Measurements from ENCODE around the gene HOXA6.
A peak's percentile ranks its signal among the peaks of the same experiment; 100 is the strongest.

Gene HOXA6

GRCh38 chr7:27137640-27138315 lies 9.8 kb downstream of the HOXA6 start:
- Histone ChIP-seq H3K36me3 (ENCODE audit: insufficient read depth, low read length) (no peaks in the 10 kb centered on the region), H3K9ac (ENCODE audit: low read depth, low read length) (no peak overlapping the region), H3K27me3 (ENCODE audit: insufficient read depth, low read length) (peaks cover 100% of the 10 kb centered on the region), H3K4me3 (ENCODE audit: low read length) (no peak overlapping the region), H3K4me1 (ENCODE audit: insufficient read depth, low read length) (no peaks in the 10 kb centered on the region), H3K9me3 (ENCODE audit: insufficient read depth, low read depth, low read length) (no peaks in the 10 kb centered on the region), H3K27ac (ENCODE audit: low read depth, low read length) (no peak overlapping the region)
- 61% methylated on average over 2 of the region's 2 CpGs for WGBS

- Histone ChIP-seq H3K4me3 (ENCODE audit: low read length) (no peak overlapping the region), H3K9me3 (ENCODE audit: insufficient read depth, low read depth, low read length) (no peaks in the 10 kb centered on the region), H3K27ac (ENCODE audit: low read depth, low read length) (no peak overlapping the region), H3K36me3 (ENCODE audit: insufficient read depth, low read length) (no peaks in the 10 kb centered on the region), H3K27me3 (ENCODE audit: insufficient read depth, low read length) (peaks cover 100% of the 10 kb centered on the region), H3K9ac (ENCODE audit: low read depth, low read length) (no peak overlapping the region), H3K4me1 (ENCODE audit: insufficient read depth, low read length) (no peaks in the 10 kb centered on the region)
- WGBS = 25% methylated on average over 2 of the region's 2 CpGs
These were observed 13.2 kb downstream of the HOXA6 start for GRCh38 chr7:27134392-27134791.

- Histone ChIP-seq H3K27me3 (ENCODE audit: insufficient read depth, low read length) (peaks cover 100% of the 10 kb centered on the region), H3K4me1 (ENCODE audit: insufficient read depth, low read length) (no peaks in the 10 kb centered on the region)
- 13% methylated on average over 18 of the region's 18 CpGs for WGBS
These were observed 14.0 kb downstream of the HOXA6 start for GRCh38 chr7:27133409-27134231.

GRCh38 chr7:27132978-27133377 lies 14.6 kb downstream of the HOXA6 start:
- no peak overlapping the region for H3K27ac ChIP-seq (ENCODE audit: low read depth, low read length)

More at GRCh38 chr7:27133409-27134231, 14.0 kb downstream of the HOXA6 start:
- H3K9me3 ChIP-seq (ENCODE audit: insufficient read depth, low read depth, low read length) = no peaks in the 10 kb centered on the region
- no peaks in the 10 kb centered on the region for H3K36me3 ChIP-seq (ENCODE audit: insufficient read depth, low read length)
- H3K4me3 ChIP-seq (ENCODE audit: low read length) = no peak overlapping the region
- no peak overlapping the region for H3K27ac ChIP-seq (ENCODE audit: low read depth, low read length)
- no peak overlapping the region for H3K9ac ChIP-seq (ENCODE audit: low read depth, low read length)

GRCh38 chr7:27132214-27132613 lies 15.4 kb downstream of the HOXA6 start:
- WGBS = 14% methylated on average over 2 of the region's 2 CpGs
- peaks cover 100% of the 10 kb centered on the region for H3K27me3 ChIP-seq (ENCODE audit: insufficient read depth, low read length)
- no peak overlapping the region for H3K9ac ChIP-seq (ENCODE audit: low read depth, low read length)
- no peaks in the 10 kb centered on the region for H3K4me1 ChIP-seq (ENCODE audit: insufficient read depth, low read length)
- H3K36me3 ChIP-seq (ENCODE audit: insufficient read depth, low read length) = no peaks in the 10 kb centered on the region
- H3K27ac ChIP-seq (ENCODE audit: low read depth, low read length) = no peak overlapping the region
- no peak overlapping the region for H3K4me3 ChIP-seq (ENCODE audit: low read length)
- no peaks in the 10 kb centered on the region for H3K9me3 ChIP-seq (ENCODE audit: insufficient read depth, low read depth, low read length)

More at GRCh38 chr7:27132978-27133377, 14.6 kb downstream of the HOXA6 start:
- Histone ChIP-seq H3K4me3 (ENCODE audit: low read length) (no peak overlapping the region), H3K36me3 (ENCODE audit: insufficient read depth, low read length) (no peaks in the 10 kb centered on the region), H3K4me1 (ENCODE audit: insufficient read depth, low read length) (no peaks in the 10 kb centered on the region), H3K27me3 (ENCODE audit: insufficient read depth, low read length) (peaks cover 100% of the 10 kb centered on the region), H3K9ac (ENCODE audit: low read depth, low read length) (no peak overlapping the region), H3K9me3 (ENCODE audit: insufficient read depth, low read depth, low read length) (no peaks in the 10 kb centered on the region)
- WGBS = 22% methylated on average over 6 of the region's 6 CpGs

GRCh38 chr7:27131390-27131819 lies 16.2 kb downstream of the HOXA6 start:
- no peaks in the 10 kb centered on the region for H3K9me3 ChIP-seq (ENCODE audit: insufficient read depth, low read depth, low read length)
- peak overlapping the region; percentile 51 for H3K4me3 ChIP-seq (ENCODE audit: low read length)
- H3K27ac ChIP-seq (ENCODE audit: low read depth, low read length) = no peak overlapping the region
- no peaks in the 10 kb centered on the region for H3K4me1 ChIP-seq (ENCODE audit: insufficient read depth, low read length)
- H3K27me3 ChIP-seq (ENCODE audit: insufficient read depth, low read length) = peaks cover 100% of the 10 kb centered on the region
- H3K9ac ChIP-seq (ENCODE audit: low read depth, low read length) = no peak overlapping the region
- 7% methylated on average over 12 of the region's 12 CpGs for WGBS
- H3K36me3 ChIP-seq (ENCODE audit: insufficient read depth, low read length) = no peaks in the 10 kb centered on the region

- Histone ChIP-seq H3K9me3 (ENCODE audit: insufficient read depth, low read depth, low read length) (no peaks in the 10 kb centered on the region), H3K27ac (ENCODE audit: low read depth, low read length) (no peak within 1 kb of the TSS), H3K4me3 (ENCODE audit: low read length) (peak within 1 kb of the TSS; percentile 51), H3K36me3 (ENCODE audit: insufficient read depth, low read length) (no peaks in the 10 kb centered on the region), H3K4me1 (ENCODE audit: insufficient read depth, low read length) (no peaks in the 10 kb centered on the region), H3K27me3 (ENCODE audit: insufficient read depth, low read length) (peaks cover 100% of the 10 kb centered on the region), H3K9ac (ENCODE audit: low read depth, low read length) (no peak within 1 kb of the TSS)
- under 1% methylated on average over 67 of the region's 67 CpGs for WGBS
These were observed 16.8 kb downstream of the HOXA6 start, which contains the start of gene HOXA4 for GRCh38 chr7:27130540-27131389. HOXA4 (minus strand) TSS chr7:27130757; CDS start chr7:27130733, 24 bp downstream.

- Histone ChIP-seq H3K9me3 (ENCODE audit: insufficient read depth, low read depth, low read length) (no peaks in the 10 kb centered on the region), H3K27ac (ENCODE audit: low read depth, low read length) (no peak overlapping the region), H3K9ac (ENCODE audit: low read depth, low read length) (no peak overlapping the region), H3K27me3 (ENCODE audit: insufficient read depth, low read length) (peaks cover 100% of the 10 kb centered on the region), H3K4me1 (ENCODE audit: insufficient read depth, low read length) (no peaks in the 10 kb centered on the region), H3K36me3 (ENCODE audit: insufficient read depth, low read length) (no peaks in the 10 kb centered on the region), H3K4me3 (ENCODE audit: low read length) (0 out of 2 replicates have a peak overlapping the region, but pooled peaks have one; percentile 15)
- 2% methylated on average over 72 of the region's 72 CpGs for WGBS
These were observed 17.6 kb downstream of the HOXA6 start for GRCh38 chr7:27129729-27130539.

GRCh38 chr7:27128776-27129728 lies 18.5 kb downstream of the HOXA6 start:
- Histone ChIP-seq H3K4me3 (ENCODE audit: low read length) (no peak overlapping the region), H3K4me1 (ENCODE audit: insufficient read depth, low read length) (no peaks in the 10 kb centered on the region)

More at GRCh38 chr7:27128776-27129728, 18.5 kb downstream of the HOXA6 start:
- no peaks in the 10 kb centered on the region for H3K9me3 ChIP-seq (ENCODE audit: insufficient read depth, low read depth, low read length)
- H3K36me3 ChIP-seq (ENCODE audit: insufficient read depth, low read length) = no peaks in the 10 kb centered on the region
- 12% methylated on average over 27 of the region's 28 CpGs for WGBS
- H3K9ac ChIP-seq (ENCODE audit: low read depth, low read length) = no peak overlapping the region
- H3K27ac ChIP-seq (ENCODE audit: low read depth, low read length) = no peak overlapping the region
- peaks cover 100% of the 10 kb centered on the region for H3K27me3 ChIP-seq (ENCODE audit: insufficient read depth, low read length)
